Stimulated activated CD4-positive, alpha-beta T cell treated with anti-CD3 and anti-CD28 coated beads, Interleukin-4, amount 100 ng/mL, for 48 hours (primary cell): ENCODE data around the gene RNH1.
A peak's percentile ranks its signal among the peaks of the same experiment; 100 is the strongest.

ENCODE experiments used
- DNase-seq, 2 donors: peaks; one replicate each; pipeline ENCODE4 v3.0.0-alpha.2; 2020; ENCODE audit warnings: low read depth in 2 of 2

Gene RNH1

GRCh38 chr11:459511-460220, 47.4 kb downstream of the RNH1 start:
- no peak for DNase-seq

- DNase-seq: no peak
These were observed 49.8 kb downstream of the RNH1 start for GRCh38 chr11:457111-457760.

DNA sequence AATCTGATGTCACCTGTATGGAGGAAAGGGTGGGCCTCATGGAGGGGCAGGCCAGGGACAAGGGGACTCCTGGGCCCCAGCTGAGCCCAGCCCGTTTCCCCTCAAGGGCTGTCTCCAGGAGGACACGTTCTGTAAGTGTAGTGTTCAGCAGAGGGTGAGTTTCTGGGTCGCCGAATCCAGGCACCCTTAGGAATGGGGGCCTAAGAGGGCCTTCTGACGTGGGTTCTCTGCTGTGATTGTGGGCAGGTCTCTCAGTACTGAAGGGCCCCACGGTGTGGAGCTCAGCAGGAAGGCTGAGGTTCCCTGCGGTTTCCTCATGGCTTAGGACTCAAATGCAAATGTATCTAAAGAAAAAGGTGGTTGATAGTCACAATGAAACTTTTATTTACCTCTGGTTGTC, 50.5 kb downstream of the RNH1 start:
- DNase-seq: peak in 1 of 2 donors; percentile 41

GRCh38 chr11:455566-456147, 51.4 kb downstream of the RNH1 start:
- DNase-seq: no peak

DNA sequence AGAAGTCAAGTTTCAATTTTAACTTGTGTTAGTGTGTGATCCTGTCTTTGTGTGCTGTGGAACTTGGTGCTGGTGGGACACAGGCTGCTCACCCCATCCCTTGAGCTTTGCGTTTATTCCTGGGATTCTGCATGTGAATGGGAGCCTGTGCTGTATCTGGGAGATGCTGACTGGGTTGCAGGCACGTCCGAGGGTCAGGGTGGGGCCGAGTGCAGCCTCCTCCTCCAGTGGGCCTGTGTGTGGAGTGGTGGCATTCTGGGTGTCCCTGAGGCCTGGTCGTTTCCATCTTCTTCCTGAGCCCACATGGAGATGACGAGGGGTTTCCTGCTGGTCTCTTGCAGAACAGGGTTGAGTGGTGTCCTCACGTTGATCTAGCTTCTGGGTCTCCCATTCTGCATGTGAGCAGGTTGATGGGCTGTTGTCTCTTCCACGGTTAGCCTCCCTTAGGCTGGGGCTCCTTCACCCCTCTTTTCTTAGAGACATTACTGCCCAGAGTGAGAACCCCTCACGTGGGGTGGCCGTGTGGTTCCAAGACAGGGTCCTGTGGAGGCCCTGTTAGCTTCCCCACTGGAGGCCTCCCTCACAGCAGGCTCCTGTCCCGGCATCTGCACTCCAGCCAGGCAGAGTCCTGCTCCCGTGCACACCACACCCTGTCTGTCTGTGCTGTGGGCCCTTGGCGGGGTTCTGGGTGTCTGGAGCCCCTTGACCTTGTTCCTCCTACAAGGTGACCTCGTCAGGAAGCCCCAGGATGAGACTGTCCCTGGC, 52.1 kb downstream of the RNH1 start:
- no peak for DNase-seq

DNA sequence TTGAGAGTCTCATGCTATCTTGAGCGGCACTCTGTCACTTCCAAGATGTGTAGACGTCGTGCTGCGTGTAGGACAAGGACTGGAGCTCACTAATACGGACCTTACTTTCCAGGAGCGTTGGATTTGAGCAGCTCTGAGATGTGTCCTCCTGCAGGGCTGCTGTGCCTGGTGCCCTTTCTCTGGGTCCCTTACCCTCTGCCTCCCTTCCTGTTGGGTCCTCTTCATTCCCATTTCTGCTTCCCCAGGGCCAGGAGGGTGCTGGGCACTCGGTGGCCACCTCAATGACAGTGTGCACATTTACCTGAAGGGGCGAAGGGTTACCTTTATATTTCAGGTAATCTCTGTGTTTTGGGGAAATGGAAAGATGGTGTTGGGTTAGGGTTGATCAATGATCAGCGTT, 53.0 kb downstream of the RNH1 start:
- DNase-seq: no peak

- DNase-seq: no peak
These were observed 53.5 kb downstream of the RNH1 start for GRCh38 chr11:453564-453963.

GRCh38 chr11:452916-453527, 54.0 kb downstream of the RNH1 start:
- DNase-seq: no peak

DNA sequence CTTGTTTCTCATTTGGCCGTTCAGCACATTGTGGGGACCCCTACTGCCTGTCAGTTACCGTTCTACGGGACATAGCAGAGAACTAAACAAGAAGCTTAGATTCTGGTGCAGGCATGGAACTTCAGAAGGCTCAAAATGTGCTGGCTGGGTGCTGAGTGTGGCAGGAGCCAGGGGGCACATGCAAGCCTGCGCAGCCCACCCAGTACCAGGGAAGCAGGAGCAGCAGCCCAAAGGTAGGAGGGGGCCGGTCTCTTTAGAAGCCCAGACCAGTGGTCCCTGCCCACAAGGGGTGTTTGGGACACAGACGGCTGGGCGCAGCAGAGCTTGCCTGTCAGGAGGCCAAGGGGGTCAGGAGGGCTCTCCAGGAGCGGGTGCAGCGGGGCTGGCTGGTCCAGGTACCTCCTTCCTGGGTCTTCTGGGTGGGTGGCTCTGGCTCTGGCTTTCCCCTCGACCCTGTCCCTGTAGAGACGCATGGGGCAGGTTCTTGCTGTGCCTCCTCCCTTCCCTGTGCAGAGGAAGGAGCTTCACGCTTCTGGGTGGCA, 54.8 kb downstream of the RNH1 start:
- no peak for DNase-seq

DNA sequence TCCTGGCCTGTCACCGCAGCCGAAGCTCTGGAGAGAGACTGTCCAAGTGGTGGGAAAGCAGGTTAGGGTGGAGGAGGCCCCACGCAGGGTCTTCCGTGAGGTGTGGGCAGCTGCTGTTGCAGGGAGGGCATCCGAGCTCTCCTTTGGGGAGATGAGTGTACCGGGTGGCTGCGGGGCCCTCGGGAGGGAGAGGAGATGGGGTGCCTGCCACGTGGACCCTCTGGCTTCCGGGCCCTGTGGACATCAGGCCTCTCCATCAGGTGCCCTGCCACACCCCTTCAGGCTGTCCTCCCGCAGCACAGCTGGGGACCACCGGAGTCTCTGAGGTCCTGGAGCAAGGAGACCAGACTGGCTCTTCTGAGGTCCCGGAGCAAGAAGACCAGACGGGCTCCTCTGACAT, 55.3 kb downstream of the RNH1 start:
- DNase-seq: no peak

DNA sequence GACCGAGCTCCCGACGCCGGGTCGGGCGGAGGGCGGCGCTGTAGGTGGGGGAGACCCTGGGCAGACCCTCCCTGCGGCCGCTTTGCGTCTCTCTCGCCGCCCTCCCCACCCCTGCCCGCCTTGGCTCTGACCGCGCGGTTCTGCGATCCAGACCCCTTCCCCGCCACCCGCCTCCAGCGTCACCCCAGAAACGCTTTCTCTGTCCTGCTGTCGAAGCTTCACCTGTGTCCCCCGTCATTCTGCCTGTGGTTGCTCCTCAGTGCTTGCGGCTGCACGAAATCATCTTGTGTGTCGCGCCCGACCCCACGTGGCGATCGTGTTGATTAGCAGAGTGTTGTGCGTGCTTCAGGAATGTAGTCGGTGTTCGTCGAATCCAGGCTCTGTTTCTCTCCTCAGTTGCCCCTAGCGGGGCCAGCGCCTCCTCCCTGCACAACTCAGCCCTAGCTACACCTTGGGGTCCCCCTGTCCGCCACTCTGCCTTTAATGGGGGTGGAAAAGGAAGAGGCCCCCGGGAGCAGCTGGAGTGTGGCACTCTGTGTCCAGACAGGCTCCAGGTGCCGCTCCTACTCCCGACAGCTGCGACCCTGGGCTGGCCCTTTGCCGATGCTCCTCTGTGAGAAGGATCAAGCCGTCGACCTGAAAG, 56.1 kb downstream of the RNH1 start:
- DNase-seq: peak; percentile 53 to 60

DNA sequence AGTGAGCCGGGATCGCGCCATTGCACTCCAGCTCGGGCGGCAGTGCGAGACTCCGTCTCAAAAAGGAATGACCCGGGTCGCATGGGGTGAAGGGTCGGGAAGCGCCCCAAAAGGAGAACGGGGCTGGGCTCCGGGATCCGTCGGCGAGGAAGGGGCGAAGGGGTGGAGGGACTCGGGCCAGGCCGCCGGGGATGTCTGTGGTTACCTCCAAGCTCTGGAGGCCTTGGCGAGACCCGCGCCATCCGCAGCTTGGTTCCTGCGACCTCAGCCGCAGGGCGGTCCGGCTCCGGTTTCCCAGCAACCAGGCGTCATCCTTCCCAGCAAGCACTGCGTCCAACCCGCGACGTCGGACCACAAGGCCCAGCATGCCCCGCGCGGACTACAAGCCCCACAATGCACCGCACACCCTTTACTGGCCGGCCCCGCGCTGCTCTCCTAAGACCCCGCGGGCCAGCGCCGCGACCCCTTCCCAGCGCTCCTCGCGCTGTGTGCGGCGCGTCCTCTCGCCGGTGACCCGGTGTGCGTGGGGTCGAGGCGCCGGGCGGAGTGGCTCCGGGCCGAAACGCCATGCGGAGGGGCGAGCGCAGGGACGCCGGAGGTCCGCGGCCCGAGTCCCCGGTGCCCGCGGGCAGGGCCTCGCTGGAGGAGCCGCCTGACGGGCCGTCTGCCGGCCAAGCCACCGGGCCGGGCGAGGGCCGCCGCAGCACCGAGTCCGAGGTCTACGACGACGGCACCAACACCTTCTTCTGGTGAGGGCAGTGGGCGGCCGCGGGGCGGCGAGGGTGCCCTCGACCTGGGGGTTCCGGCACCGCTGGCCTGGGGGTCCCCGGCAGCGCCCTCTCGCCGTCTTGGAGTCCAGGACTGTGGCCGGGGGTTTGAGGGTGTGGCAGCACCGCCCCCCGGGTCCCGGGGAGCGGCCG, 56.9 kb downstream of the RNH1 start, which contains the start of gene PTDSS2:
Gene PTDSS2 (plus strand): TSS at position 391 of the 920 bp plus-strand sequence. CDS start 177 bp downstream, at position 568.
- DNase-seq: peak; percentile 91 to 94

- peak; percentile 97 to 99 for DNase-seq
These were observed 58.9 kb downstream of the RNH1 start for GRCh38 chr11:447923-448731.

DNA sequence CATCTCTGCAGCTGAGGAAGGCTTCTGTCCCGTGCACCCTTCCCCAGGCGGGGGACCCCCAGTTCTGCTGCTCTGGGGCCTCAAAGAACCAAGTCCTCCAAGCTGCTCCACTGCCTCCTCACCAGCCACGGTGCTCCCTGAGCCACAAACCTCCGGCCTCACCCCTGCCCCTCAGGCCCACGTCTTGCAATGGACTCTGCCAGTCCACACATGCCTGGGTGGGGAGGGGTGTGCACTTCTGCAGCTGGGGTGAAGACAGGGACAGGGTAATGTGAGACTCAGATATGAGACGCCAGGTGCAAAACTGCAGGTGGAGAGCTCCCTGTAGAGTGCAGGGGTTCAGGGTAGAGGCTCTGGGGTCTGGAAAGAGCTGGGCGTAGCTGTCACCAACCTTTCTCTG, 60.2 kb downstream of the RNH1 start:
- DNase-seq: no peak

- no peak for DNase-seq
These were observed 61.1 kb downstream of the RNH1 start for GRCh38 chr11:445765-446588.
